Loucy (cell line): ENCODE measurements around the gene COL11A1.

Experiments
- H2AFZ ChIP-seq: fragments of 200-600 bp; sonication (generic); 2 replicates; pipeline ENCODE4 v1.6.0; 2016; ENCODE audit warnings: antibody characterized with exemption, mild to moderate bottlenecking, low read length, moderate library complexity
- H3F3A ChIP-seq: fragments of 200-600 bp; 2 replicates; pipeline ENCODE4 v1.6.0; 2016; ENCODE audit warnings: antibody characterized with exemption, low read depth, mild to moderate bottlenecking
- H3K27me3 ChIP-seq: fragments of 200-600 bp; sonication (generic); 2 replicates; pipeline ENCODE4 v1.6.1; 2014; ENCODE audit warnings: low read length, mild to moderate bottlenecking; ENCODE audit not compliant: insufficient read depth, poor library complexity, severe bottlenecking
- H3K36me3 ChIP-seq: fragments of 200-600 bp; sonication (generic); 2 replicates; pipeline ENCODE4 v1.6.1; 2016; ENCODE audit warnings: low read length; ENCODE audit not compliant: insufficient read depth
- H3K4me1 ChIP-seq: fragments of 200-600 bp; sonication (generic); 2 replicates; pipeline ENCODE4 v1.5.1; 2014; ENCODE audit warnings: low read length, mild to moderate bottlenecking; ENCODE audit not compliant: insufficient read depth, poor library complexity, severe bottlenecking
- H3K4me2 ChIP-seq: fragments of 200-600 bp; sonication (generic); 2 replicates; pipeline ENCODE4 v1.6.0; 2014; ENCODE audit warnings: antibody characterized with exemption, low read length, low read depth, mild to moderate bottlenecking; ENCODE audit not compliant: poor library complexity, severe bottlenecking
- H3K4me3 ChIP-seq: fragments of 200-600 bp; sonication (generic); 2 replicates; pipeline ENCODE4 v1.5.1; 2014; ENCODE audit warnings: low read length, mild to moderate bottlenecking, mixed read lengths; ENCODE audit not compliant: poor library complexity, severe bottlenecking
- H3K79me2 ChIP-seq: fragments of 200-600 bp; sonication (generic); 2 replicates; pipeline ENCODE4 v1.6.1; 2014; ENCODE audit warnings: low read length; ENCODE audit not compliant: insufficient read depth
- H3K9ac ChIP-seq: fragments of 200-600 bp; sonication (generic); 2 replicates; pipeline ENCODE4 v1.6.0; 2014; ENCODE audit warnings: mild to moderate bottlenecking, low read depth, low read length, moderate library complexity; ENCODE audit not compliant: poor library complexity, severe bottlenecking
- H3K9me2 ChIP-seq: fragments of 200-600 bp; sonication (generic); replicated peaks from 2 replicates; pipeline ENCODE4 v1.6.1; 2016; ENCODE audit warnings: low read depth, low read length, mixed read lengths
- H3K9me3 ChIP-seq: fragments of 200-600 bp; sonication (generic); 2 replicates; pipeline ENCODE4 v1.6.1; 2014; ENCODE audit warnings: mild to moderate bottlenecking, antibody characterized with exemption, low read length, low read depth; ENCODE audit not compliant: insufficient read depth
- H4K20me1 ChIP-seq: fragments of 200-600 bp; sonication (generic); 2 replicates; pipeline ENCODE4 v1.6.0; 2014; ENCODE audit warnings: antibody characterized with exemption, low read length, mild to moderate bottlenecking; ENCODE audit not compliant: insufficient read depth, poor library complexity, severe bottlenecking
- EZH2phosphoT487 ChIP-seq: fragments of 200-600 bp; IDR thresholded peaks from 2 replicates; pipeline ENCODE4 v1.6.1; 2018; ENCODE audit warnings: antibody characterized with exemption, mild to moderate bottlenecking, moderate library complexity, borderline replicate concordance
- TF ChIP-seq, protein P1 (sequence below): fragments of 200-600 bp; sonication (generic); conservative IDR thresholded peaks from 2 replicates; pipeline ENCODE4 v1.5.1; 2014; ENCODE audit warnings: mild to moderate bottlenecking, antibody characterized with exemption, low read length

COL11A1 gene

DNA sequence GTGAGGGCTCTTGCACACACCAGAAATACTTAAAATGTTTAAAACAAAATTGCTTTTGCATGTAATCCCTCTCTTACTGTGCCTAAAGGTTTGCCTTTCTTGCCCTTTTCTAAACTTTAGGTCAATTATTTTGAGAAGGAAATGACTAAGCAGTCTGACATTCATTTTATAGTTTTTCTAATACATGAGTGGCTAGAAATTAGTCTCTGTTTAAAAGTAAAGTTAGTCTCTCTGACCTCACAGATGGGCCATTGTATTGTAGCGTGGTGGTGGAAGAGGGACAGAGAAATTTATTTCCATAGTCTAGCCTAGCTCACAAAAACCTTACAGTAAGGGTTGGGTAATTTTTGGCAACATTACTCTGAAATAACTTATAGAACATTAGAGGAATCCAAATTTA, 3.6 kb upstream of the COL11A1 start:
- Histone ChIP-seq H3K4me1 (no peaks in the 10 kb centered on the region), H3F3A (no peaks in the 10 kb centered on the region), H3K36me3 (no peaks in the 10 kb centered on the region), H3K9me3 (no peaks in the 10 kb centered on the region), H3K4me3 (no peak overlapping the region), H3K4me2 (no peak overlapping the region), H3K79me2 (no peaks in the 10 kb centered on the region), H3K27me3 (no peaks in the 10 kb centered on the region), H3K9ac (no peak overlapping the region), H3K9me2 (no peaks in the 10 kb centered on the region), H2AFZ (no peak overlapping the region), H4K20me1 (no peaks in the 10 kb centered on the region)
- TF ChIP-seq, protein P1, sequence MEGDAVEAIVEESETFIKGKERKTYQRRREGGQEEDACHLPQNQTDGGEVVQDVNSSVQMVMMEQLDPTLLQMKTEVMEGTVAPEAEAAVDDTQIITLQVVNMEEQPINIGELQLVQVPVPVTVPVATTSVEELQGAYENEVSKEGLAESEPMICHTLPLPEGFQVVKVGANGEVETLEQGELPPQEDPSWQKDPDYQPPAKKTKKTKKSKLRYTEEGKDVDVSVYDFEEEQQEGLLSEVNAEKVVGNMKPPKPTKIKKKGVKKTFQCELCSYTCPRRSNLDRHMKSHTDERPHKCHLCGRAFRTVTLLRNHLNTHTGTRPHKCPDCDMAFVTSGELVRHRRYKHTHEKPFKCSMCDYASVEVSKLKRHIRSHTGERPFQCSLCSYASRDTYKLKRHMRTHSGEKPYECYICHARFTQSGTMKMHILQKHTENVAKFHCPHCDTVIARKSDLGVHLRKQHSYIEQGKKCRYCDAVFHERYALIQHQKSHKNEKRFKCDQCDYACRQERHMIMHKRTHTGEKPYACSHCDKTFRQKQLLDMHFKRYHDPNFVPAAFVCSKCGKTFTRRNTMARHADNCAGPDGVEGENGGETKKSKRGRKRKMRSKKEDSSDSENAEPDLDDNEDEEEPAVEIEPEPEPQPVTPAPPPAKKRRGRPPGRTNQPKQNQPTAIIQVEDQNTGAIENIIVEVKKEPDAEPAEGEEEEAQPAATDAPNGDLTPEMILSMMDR: no peak
- no peak for TF ChIP-seq EZH2phosphoT487

DNA sequence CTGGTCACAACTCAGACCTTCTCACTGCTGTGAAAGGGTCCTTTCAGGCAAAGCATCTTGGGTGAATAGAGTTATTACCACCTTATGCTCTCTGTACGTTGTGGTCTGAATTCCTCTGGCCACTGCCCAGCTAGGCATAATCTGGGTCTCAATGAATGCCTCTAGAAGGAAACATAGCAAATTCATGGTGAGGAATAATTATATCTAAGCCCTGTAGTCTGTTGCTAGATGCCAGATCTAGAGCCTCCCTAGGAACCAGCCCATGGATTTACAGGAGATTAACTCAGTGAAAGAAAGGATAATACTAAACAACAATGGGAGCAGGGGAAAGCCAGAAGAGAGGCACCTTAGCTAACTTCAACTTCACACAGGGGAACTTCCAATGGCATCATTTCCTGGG, 2.4 kb upstream of the COL11A1 start:
- H3K36me3 ChIP-seq: no peaks in the 10 kb centered on the region
- no peaks in the 10 kb centered on the region for H3K79me2 ChIP-seq
- H3K27me3 ChIP-seq: no peaks in the 10 kb centered on the region
- no peak overlapping the region for H2AFZ ChIP-seq
- no peaks in the 10 kb centered on the region for H3K4me1 ChIP-seq
- TF ChIP-seq, protein P1: no peak
- TF ChIP-seq EZH2phosphoT487: no peak
- H3F3A ChIP-seq: no peaks in the 10 kb centered on the region
- H3K9me2 ChIP-seq: no peaks in the 10 kb centered on the region
- H3K9me3 ChIP-seq: no peaks in the 10 kb centered on the region
- no peak overlapping the region for H3K9ac ChIP-seq
- no peak overlapping the region for H3K4me3 ChIP-seq
- no peak overlapping the region for H3K4me2 ChIP-seq
- H4K20me1 ChIP-seq: no peaks in the 10 kb centered on the region

DNA sequence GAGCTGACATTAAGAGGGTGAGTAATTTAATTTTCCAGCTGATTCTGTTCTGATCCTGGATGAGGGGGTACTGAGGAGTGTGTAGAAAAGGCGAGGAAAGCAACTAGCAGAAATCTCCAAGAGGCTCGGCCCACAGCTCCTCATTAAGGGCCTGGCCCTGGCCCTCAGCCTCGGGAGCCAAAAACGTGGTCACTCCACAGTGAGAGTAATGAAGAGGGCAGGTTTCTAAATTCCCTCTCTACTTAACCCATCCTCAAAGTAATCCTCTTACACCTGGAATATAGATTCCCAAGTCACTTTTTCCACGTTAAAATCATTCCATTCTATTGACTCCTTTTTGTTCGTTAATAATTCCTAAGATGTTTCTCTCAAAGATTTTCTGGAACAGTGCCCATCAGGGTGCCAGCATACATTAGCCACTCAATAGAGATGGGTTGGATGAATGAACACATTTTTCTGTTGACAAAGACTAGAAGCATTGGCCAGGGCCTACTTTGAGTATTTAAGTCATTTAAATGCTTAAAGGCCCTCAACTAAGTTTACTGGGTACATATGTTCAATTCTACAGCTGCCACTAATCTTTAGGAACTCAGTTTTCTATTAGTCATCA, 1.1 kb upstream of the COL11A1 start:
- no peaks in the 10 kb centered on the region for H4K20me1 ChIP-seq
- no peak overlapping the region for H3K4me3 ChIP-seq
- H2AFZ ChIP-seq: no peak overlapping the region
- no peaks in the 10 kb centered on the region for H3K27me3 ChIP-seq
- no peaks in the 10 kb centered on the region for H3K79me2 ChIP-seq
- TF ChIP-seq EZH2phosphoT487: no peak
- TF ChIP-seq, protein P1: no peak
- no peaks in the 10 kb centered on the region for H3F3A ChIP-seq
- no peaks in the 10 kb centered on the region for H3K9me2 ChIP-seq
- no peaks in the 10 kb centered on the region for H3K4me1 ChIP-seq
- no peaks in the 10 kb centered on the region for H3K9me3 ChIP-seq
- H3K36me3 ChIP-seq: no peaks in the 10 kb centered on the region
- H3K4me2 ChIP-seq: no peak overlapping the region
- H3K9ac ChIP-seq: no peak overlapping the region
